Measurements from ENCODE around the gene KIFC1. TPM values are rescaled to one million over a fixed set of nuclear protein-coding genes. Genes with fewer than 3 reads are reported as not detected.
A peak's percentile ranks its signal among the peaks of the same experiment; 100 is the strongest.

The KIFC1 gene
- total and polyA plus RNA-seq, 9 of the 15 experiments (the other 6 are each of a cell fraction or from before 2014, with no cell fraction given): 1.3 to 95.2 (median 76.9) TPM

GRCh38 chr6:33391278-33391921 lies at the start of gene KIFC1 (continued):
- TF ChIP-seq E2F5 (CRISPR knock-in tag; IDR thresholded peaks at IDR 0.05): no peak
- no peak for TF ChIP-seq SMAD3 (CRISPR knock-in tag; conservative IDR thresholded peaks at IDR 0.05)
- peak; percentile 86 for TF ChIP-seq KLF16 (IDR thresholded peaks at IDR 0.05)
- TF ChIP-seq CAMTA2 (CRISPR knock-in tag; conservative IDR thresholded peaks at IDR 0.05): no peak
- TF ChIP-seq ZNF707 (CRISPR knock-in tag; conservative IDR thresholded peaks at IDR 0.05): no peak
- peak; percentile 99; the same call in 1 of the 2 replicates for TF ChIP-seq KAT7 (CRISPR knock-in tag; IDR thresholded peaks at IDR 0.05; ENCODE audit: borderline replicate concordance)
- TF ChIP-seq MAFK (IDR thresholded peaks at IDR 0.05; ENCODE audit: low read length): peak; percentile 3; the same call in 1 of the 2 replicates
- peak; percentile 65; the same call in 1 of the 2 replicates for TF ChIP-seq SOX6 (IDR thresholded peaks at IDR 0.05)
- TF ChIP-seq, protein P1, sequence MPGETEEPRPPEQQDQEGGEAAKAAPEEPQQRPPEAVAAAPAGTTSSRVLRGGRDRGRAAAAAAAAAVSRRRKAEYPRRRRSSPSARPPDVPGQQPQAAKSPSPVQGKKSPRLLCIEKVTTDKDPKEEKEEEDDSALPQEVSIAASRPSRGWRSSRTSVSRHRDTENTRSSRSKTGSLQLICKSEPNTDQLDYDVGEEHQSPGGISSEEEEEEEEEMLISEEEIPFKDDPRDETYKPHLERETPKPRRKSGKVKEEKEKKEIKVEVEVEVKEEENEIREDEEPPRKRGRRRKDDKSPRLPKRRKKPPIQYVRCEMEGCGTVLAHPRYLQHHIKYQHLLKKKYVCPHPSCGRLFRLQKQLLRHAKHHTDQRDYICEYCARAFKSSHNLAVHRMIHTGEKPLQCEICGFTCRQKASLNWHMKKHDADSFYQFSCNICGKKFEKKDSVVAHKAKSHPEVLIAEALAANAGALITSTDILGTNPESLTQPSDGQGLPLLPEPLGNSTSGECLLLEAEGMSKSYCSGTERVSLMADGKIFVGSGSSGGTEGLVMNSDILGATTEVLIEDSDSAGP (CRISPR knock-in tag; IDR thresholded peaks at IDR 0.05): no peak
- no peak for TF ChIP-seq BRD4 (IDR thresholded peaks at IDR 0.05)
- TF ChIP-seq, protein P2, sequence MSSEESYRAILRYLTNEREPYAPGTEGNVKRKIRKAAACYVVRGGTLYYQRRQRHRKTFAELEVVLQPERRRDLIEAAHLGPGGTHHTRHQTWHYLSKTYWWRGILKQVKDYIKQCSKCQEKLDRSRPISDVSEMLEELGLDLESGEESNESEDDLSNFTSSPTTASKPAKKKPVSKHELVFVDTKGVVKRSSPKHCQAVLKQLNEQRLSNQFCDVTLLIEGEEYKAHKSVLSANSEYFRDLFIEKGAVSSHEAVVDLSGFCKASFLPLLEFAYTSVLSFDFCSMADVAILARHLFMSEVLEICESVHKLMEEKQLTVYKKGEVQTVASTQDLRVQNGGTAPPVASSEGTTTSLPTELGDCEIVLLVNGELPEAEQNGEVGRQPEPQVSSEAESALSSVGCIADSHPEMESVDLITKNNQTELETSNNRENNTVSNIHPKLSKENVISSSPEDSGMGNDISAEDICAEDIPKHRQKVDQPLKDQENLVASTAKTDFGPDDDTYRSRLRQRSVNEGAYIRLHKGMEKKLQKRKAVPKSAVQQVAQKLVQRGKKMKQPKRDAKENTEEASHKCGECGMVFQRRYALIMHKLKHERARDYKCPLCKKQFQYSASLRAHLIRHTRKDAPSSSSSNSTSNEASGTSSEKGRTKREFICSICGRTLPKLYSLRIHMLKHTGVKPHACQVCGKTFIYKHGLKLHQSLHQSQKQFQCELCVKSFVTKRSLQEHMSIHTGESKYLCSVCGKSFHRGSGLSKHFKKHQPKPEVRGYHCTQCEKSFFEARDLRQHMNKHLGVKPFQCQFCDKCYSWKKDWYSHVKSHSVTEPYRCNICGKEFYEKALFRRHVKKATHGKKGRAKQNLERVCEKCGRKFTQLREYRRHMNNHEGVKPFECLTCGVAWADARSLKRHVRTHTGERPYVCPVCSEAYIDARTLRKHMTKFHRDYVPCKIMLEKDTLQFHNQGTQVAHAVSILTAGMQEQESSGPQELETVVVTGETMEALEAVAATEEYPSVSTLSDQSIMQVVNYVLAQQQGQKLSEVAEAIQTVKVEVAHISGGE (CRISPR knock-in tag; IDR thresholded peaks at IDR 0.05): peak in 2 of 3 experiments; percentile 76 to 94; a peak in 4 of 6 replicates
- TF ChIP-seq ZNF584 (CRISPR knock-in tag; IDR thresholded peaks at IDR 0.05; ENCODE audit: low read depth): no peak
- no peak for TF ChIP-seq ZNF41 (CRISPR knock-in tag; conservative IDR thresholded peaks at IDR 0.05)
- TF ChIP-seq, protein P3, sequence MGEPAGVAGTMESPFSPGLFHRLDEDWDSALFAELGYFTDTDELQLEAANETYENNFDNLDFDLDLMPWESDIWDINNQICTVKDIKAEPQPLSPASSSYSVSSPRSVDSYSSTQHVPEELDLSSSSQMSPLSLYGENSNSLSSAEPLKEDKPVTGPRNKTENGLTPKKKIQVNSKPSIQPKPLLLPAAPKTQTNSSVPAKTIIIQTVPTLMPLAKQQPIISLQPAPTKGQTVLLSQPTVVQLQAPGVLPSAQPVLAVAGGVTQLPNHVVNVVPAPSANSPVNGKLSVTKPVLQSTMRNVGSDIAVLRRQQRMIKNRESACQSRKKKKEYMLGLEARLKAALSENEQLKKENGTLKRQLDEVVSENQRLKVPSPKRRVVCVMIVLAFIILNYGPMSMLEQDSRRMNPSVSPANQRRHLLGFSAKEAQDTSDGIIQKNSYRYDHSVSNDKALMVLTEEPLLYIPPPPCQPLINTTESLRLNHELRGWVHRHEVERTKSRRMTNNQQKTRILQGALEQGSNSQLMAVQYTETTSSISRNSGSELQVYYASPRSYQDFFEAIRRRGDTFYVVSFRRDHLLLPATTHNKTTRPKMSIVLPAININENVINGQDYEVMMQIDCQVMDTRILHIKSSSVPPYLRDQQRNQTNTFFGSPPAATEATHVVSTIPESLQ (CRISPR knock-in tag; IDR thresholded peaks at IDR 0.05): no peak; the same call in 1 of the 2 replicates
- peak; percentile 75 for TF ChIP-seq ASH1L (IDR thresholded peaks at IDR 0.05; ENCODE audit: borderline replicate concordance, low read depth, partially characterized antibody)
- TF ChIP-seq, protein P4, sequence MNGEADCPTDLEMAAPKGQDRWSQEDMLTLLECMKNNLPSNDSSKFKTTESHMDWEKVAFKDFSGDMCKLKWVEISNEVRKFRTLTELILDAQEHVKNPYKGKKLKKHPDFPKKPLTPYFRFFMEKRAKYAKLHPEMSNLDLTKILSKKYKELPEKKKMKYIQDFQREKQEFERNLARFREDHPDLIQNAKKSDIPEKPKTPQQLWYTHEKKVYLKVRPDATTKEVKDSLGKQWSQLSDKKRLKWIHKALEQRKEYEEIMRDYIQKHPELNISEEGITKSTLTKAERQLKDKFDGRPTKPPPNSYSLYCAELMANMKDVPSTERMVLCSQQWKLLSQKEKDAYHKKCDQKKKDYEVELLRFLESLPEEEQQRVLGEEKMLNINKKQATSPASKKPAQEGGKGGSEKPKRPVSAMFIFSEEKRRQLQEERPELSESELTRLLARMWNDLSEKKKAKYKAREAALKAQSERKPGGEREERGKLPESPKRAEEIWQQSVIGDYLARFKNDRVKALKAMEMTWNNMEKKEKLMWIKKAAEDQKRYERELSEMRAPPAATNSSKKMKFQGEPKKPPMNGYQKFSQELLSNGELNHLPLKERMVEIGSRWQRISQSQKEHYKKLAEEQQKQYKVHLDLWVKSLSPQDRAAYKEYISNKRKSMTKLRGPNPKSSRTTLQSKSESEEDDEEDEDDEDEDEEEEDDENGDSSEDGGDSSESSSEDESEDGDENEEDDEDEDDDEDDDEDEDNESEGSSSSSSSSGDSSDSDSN (IDR thresholded peaks at IDR 0.05; ENCODE audit: borderline replicate concordance in 1 of 2, low read depth in 2 of 2, low read length in 2 of 2): peak; percentile 50 to 80; a peak in 2 of 4 replicates
- TF ChIP-seq ZZZ3 (IDR thresholded peaks at IDR 0.05): no peak
